ENCODE data around the gene BST1. TPM values are rescaled to one million over a fixed set of nuclear protein-coding genes. Genes with fewer than 3 reads are reported as not detected.

Gene BST1
- total and polyA plus RNA-seq, 2 donors (not counting 1 experiment from before 2014, with no cell fraction given): 15.7 to 48.8 TPM

DNA sequence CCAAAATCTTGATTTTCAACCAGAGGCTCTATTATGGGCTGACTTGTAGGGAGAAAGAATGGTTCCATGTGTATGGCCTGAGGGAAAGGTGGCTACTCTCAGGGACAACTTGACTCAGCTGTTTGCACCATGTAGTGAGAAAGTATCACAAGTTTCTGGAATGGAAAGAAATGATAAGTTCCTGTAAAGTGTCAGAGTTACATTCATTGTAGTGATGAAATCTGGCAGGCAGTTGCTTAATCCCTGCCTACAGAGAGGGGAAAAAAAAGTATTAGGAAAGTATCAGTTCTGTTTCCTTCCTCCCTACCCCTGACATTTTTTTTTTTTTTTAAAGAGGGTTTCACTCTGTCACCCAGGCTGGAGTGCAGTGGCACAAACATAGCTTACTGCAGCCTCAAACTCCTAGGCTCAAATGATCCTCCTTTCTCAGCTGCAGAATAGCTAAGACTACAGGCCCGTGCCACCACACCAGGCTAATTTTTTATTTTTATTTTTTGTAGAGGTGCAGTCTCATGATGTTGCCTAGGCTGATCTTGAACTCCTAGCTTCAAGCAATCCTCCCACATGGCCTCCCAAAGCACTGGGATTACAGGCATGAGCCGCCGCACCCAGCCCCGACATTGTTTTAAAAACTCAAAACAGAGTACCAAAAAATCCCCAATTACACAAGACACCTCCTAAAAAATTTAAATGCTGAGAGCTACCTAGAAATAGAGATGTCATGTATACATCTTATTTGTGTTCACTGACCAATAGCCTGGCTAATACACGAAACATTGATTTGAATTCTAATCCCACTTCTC lies 42.9 kb upstream of the BST1 start:
- Histone ChIP-seq H3K36me3 (ENCODE audit: control insufficient read depth, insufficient read depth, low read length) (no peaks in the 10 kb centered on the region), H4K20me1 (ENCODE audit: control insufficient read depth, extremely low read depth, insufficient read depth, low read length) (no peaks in the 10 kb centered on the region), H3K9me3 (ENCODE audit: control insufficient read depth, insufficient read depth, low read depth, low read length) (no peaks in the 10 kb centered on the region), H3K4me2 (ENCODE audit: extremely low read depth, insufficient read depth, low read length) (no peak overlapping the region), H3K27me3 (ENCODE audit: control insufficient read depth, insufficient read depth, low read length) (no peaks in the 10 kb centered on the region), H3K27ac (ENCODE audit: insufficient read depth, low read length) (no peak overlapping the region), H3K79me2 (ENCODE audit: control insufficient read depth, insufficient read depth, low read length) (peaks cover 1% of the 10 kb centered on the region), H3K4me1 (ENCODE audit: control insufficient read depth, extremely low read depth, insufficient read depth, low read length) (peaks cover 3% of the 10 kb centered on the region), H3K9ac (ENCODE audit: insufficient read depth, low read length) (no peak overlapping the region), H3K4me3 (replicated peaks in 1 of 4; ENCODE audit: control extremely low read depth in 1 of 4, insufficient read depth in 1 of 4, low read depth in 3 of 4, low read length in 4 of 4) (no peak overlapping the region), H2AFZ (ENCODE audit: low read length) (no peak overlapping the region)
- no peak for TF ChIP-seq EZH2 (IDR thresholded peaks at IDR 0.05; ENCODE audit: low read length, missing control alignments)
- TF ChIP-seq, protein P1, sequence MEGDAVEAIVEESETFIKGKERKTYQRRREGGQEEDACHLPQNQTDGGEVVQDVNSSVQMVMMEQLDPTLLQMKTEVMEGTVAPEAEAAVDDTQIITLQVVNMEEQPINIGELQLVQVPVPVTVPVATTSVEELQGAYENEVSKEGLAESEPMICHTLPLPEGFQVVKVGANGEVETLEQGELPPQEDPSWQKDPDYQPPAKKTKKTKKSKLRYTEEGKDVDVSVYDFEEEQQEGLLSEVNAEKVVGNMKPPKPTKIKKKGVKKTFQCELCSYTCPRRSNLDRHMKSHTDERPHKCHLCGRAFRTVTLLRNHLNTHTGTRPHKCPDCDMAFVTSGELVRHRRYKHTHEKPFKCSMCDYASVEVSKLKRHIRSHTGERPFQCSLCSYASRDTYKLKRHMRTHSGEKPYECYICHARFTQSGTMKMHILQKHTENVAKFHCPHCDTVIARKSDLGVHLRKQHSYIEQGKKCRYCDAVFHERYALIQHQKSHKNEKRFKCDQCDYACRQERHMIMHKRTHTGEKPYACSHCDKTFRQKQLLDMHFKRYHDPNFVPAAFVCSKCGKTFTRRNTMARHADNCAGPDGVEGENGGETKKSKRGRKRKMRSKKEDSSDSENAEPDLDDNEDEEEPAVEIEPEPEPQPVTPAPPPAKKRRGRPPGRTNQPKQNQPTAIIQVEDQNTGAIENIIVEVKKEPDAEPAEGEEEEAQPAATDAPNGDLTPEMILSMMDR (conservative IDR thresholded peaks at IDR 0.05 in 1 of 2, IDR thresholded peaks at IDR 0.05 in 1 of 2; ENCODE audit: low read depth in 1 of 2, low read length in 2 of 2): no peak
- peak; percentile 28 to 69 for DNase-seq (ENCODE audit: low read depth in 2 of 2)

DNA sequence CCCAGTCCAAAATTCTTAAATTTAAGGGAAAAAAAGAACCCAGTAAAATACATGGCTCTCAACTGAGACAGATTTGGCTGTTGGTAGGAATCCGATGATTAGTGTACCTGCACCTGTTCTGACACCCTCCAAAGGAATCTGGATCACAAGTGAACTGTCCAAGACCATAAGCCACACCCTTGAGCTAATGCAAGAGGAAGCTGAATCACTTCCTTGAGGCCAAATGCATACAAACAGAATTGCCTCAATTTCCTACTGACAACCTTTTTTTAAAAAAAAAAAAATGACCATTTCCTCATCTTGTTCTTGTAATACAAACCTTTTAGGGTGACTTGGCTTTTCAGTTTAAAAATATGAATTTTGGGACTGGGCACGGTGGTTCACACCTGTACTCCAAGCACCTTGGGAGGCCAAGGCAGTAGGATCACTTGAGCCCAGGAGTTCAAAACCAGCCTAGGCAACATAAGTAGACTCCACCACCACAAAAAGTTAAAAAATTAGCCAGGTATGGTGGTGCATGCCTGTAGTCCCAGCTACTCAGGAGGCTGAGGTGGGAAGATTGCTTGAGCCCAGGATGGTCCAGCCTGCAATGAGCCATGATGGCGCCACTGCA lies 37.0 kb upstream of the BST1 start:
- Histone ChIP-seq H3K4me2 (ENCODE audit: extremely low read depth, insufficient read depth, low read length) (no peak overlapping the region), H3K27ac (ENCODE audit: insufficient read depth, low read length) (peak overlapping the region; percentile 15), H3K9ac (ENCODE audit: insufficient read depth, low read length) (no peak overlapping the region), H3K79me2 (ENCODE audit: control insufficient read depth, insufficient read depth, low read length) (peaks cover 10% of the 10 kb centered on the region), H3K9me3 (ENCODE audit: control insufficient read depth, insufficient read depth, low read depth, low read length) (no peaks in the 10 kb centered on the region), H3K4me3 (replicated peaks in 1 of 4; ENCODE audit: control extremely low read depth in 1 of 4, insufficient read depth in 1 of 4, low read depth in 3 of 4, low read length in 4 of 4) (no peak overlapping the region), H3K4me1 (ENCODE audit: control insufficient read depth, extremely low read depth, insufficient read depth, low read length) (peaks cover 3% of the 10 kb centered on the region), H2AFZ (ENCODE audit: low read length) (no peak overlapping the region), H3K27me3 (ENCODE audit: control insufficient read depth, insufficient read depth, low read length) (no peaks in the 10 kb centered on the region), H3K36me3 (ENCODE audit: control insufficient read depth, insufficient read depth, low read length) (no peaks in the 10 kb centered on the region), H4K20me1 (ENCODE audit: control insufficient read depth, extremely low read depth, insufficient read depth, low read length) (no peaks in the 10 kb centered on the region)
- no peak for TF ChIP-seq EZH2 (IDR thresholded peaks at IDR 0.05; ENCODE audit: low read length, missing control alignments)
- TF ChIP-seq, protein P1 (conservative IDR thresholded peaks at IDR 0.05 in 1 of 2, IDR thresholded peaks at IDR 0.05 in 1 of 2; ENCODE audit: low read depth in 1 of 2, low read length in 2 of 2): no peak
- DNase-seq (ENCODE audit: low read depth in 2 of 2): peak in 1 of 2 donors; percentile 52

DNA sequence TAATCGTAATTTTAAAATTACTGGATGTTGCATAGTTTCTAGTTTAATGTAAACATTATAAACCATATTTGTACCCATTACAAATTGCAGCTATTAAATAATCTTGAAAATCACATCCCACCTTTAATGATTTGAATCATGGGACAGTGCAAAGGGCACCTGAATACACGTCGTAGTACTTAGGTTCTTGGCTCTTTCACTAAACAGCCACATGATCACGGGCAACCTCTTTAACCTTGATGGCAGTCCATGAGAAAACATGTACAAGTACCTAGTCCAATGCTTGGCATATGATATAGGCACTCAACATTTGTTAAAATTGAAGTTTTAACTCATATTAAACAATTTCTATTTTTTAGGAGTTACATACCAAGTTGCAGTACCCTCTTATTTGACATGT lies 35.9 kb upstream of the BST1 start:
- H3K4me1 ChIP-seq (ENCODE audit: control insufficient read depth, extremely low read depth, insufficient read depth, low read length): peaks cover 3% of the 10 kb centered on the region
- H2AFZ ChIP-seq (ENCODE audit: low read length): no peak overlapping the region
- H3K4me2 ChIP-seq (ENCODE audit: extremely low read depth, insufficient read depth, low read length): no peak overlapping the region
- H3K9me3 ChIP-seq (ENCODE audit: control insufficient read depth, insufficient read depth, low read depth, low read length): no peaks in the 10 kb centered on the region
- no peaks in the 10 kb centered on the region for H3K36me3 ChIP-seq (ENCODE audit: control insufficient read depth, insufficient read depth, low read length)
- TF ChIP-seq, protein P1 (conservative IDR thresholded peaks at IDR 0.05 in 1 of 2, IDR thresholded peaks at IDR 0.05 in 1 of 2; ENCODE audit: low read depth in 1 of 2, low read length in 2 of 2): no peak
- TF ChIP-seq EZH2 (IDR thresholded peaks at IDR 0.05; ENCODE audit: low read length, missing control alignments): no peak
- H3K4me3 ChIP-seq (replicated peaks in 1 of 4; ENCODE audit: control extremely low read depth in 1 of 4, insufficient read depth in 1 of 4, low read depth in 3 of 4, low read length in 4 of 4): no peak overlapping the region
- no peaks in the 10 kb centered on the region for H4K20me1 ChIP-seq (ENCODE audit: control insufficient read depth, extremely low read depth, insufficient read depth, low read length)
- H3K27me3 ChIP-seq (ENCODE audit: control insufficient read depth, insufficient read depth, low read length): no peaks in the 10 kb centered on the region
- no peak for DNase-seq (ENCODE audit: low read depth in 2 of 2)
- H3K27ac ChIP-seq (ENCODE audit: insufficient read depth, low read length): no peak overlapping the region
- no peak overlapping the region for H3K9ac ChIP-seq (ENCODE audit: insufficient read depth, low read length)
- H3K79me2 ChIP-seq (ENCODE audit: control insufficient read depth, insufficient read depth, low read length): peaks cover 20% of the 10 kb centered on the region
